ENCODE data around the gene MCM3AP.
"Not testable (repeated sequence)": the region's sequence is repeated elsewhere in the genome, so short reads cannot be mapped to it uniquely, and the experiment has no call there.

MCM3AP gene

GRCh38 chr21:46243960-46244361 is 41.5 kb downstream of the MCM3AP start:
- no peak for DNase-seq (ENCODE audit: low read depth, low spot score)

DNA sequence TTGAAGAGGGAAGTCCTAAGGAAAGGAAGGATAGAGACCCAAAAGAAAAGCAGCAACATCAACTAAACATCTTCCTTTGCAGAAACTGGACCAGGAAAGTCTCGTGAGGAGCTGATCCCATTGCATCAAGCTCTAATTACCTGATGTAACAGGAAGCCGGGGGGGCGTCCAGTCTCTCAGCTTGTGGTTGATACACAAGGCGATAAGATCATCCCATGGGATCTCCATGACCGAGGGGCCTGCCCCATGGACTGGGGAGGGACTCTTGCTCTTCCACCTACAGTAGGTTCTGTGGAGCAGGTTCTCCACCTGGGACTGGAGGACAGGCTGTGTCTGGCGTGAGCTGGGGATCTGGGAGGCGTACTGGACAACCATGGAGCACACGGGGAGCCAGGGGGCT is 42.1 kb downstream of the MCM3AP start:
- no peak for DNase-seq (ENCODE audit: low read depth, low spot score)

DNA sequence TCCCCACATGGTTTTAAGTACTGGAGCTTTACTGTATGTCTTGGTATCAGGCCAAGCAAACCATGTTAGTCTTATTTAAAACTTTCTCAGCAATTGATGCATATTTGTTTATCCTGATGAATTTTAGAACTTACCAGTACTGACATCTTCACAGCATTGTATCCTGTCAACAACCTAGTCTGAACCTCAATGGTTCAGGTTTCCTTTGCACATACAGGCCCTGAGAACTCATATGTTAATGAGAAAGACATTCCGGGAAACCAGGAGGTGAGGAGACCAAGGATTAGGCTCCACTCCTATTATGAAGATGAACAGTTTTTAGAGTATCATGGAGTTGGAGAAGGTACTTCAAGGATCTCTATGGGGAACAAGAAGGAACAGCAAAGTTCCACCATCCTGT is 43.8 kb downstream of the MCM3AP start:
- DNase-seq (ENCODE audit: low read depth, low spot score), result not testable (repeated sequence)

- DNase-seq (ENCODE audit: low read depth, low spot score), result no peak
Observed at GRCh38 chr21:46239817-46240325, 45.5 kb downstream of the MCM3AP start.

DNA sequence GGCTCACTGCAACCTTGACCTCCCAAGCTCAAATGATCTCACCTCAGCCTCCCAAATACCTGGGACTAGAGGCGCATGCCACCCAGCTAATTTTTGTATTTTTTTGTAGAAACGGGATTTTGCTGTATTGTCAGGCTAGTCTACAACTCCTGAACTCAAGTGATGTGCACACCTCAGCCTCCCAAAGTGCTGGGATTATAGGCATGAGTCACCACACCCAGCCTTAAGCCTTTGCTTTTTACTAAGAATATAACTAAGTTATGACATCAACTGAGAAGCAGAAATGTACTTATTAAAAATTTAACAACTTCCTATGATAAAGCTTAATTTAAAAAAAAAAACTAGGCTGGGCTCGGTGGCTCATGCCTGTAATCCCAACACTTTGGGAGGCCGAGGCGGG is 47.9 kb downstream of the MCM3AP start:
- DNase-seq (ENCODE audit: low read depth, low spot score), result no peak

DNA sequence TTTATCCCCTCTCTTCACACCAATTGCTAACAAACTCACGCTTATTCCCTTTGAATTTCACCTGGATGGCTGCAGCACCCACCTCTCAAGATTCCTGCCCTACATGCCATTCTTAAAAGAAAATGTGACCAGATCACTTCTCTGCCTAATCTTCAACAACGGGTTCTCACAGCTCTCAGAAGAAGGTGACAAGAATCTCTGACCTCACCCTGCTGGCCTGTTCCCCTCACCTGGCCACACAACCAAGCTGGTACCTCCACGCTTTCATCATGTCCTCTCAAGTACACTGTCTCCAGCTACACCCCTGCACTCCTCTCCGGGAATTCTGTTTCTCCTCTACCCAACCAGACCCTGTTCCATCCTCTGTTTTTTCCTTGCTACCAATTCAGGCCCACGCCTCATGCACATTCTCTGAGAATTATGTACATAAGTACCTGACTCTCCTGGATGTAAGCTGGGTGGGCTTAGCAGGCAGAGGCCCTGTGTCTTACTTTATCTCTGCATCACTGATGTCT is 50.9 kb downstream of the MCM3AP start:
- DNase-seq (ENCODE audit: low read depth, low spot score), result no peak

- no peak for DNase-seq (ENCODE audit: low read depth, low spot score)
Observed at GRCh38 chr21:46229923-46230260, 55.5 kb downstream of the MCM3AP start.

DNA sequence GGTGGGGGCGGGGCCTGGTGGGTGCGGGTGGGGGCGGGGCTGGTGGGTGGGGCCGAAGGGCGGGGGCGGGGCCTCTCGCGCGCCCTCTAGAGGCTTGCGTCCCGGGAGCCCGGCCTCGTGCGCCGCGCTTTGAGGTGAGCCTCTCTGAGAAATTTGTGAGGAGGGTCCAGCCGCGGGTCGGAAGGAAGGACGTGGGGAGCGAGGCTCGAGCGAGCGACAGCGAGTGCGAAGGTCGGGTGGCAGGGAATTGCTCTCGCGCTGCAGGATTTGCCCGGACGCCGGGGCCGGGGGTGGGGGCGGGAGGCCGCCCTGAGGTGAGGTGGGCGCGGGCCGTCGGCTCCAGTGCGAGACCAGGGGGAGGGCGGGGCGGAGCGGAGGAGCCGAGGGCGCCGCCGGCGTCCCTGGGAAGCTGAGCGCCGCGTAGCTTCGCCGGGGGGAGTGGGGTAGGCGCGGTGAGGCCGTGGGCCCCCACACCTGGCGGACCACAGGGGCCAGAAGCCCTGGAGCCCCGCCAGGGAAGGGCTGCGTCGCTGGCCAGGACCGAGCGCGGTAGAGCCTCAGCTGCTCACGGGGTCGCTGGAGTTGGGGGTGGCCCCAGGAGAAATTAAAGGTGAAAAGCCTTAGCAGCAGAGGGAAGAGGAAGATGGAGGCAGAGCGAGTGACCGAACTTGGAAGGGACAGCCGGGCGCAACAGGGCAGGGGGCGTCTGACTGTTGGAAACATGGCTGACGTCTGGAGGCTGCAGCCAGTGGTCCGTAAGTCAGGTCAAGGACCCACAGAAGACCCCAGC is 56.1 kb downstream of the MCM3AP start:
- DNase-seq (ENCODE audit: low read depth, low spot score), result no peak

GRCh38 chr21:46228345-46229051 is 56.9 kb downstream of the MCM3AP start, which contains the start of gene LSS:
TSS of gene LSS (minus strand) at chr21:46228774. CDS start at chr21:46228745, 29 bp downstream.
- peak; percentile 98 for DNase-seq (ENCODE audit: low read depth, low spot score)

GRCh38 chr21:46227811-46228344 is 57.5 kb downstream of the MCM3AP start:
- DNase-seq (ENCODE audit: low read depth, low spot score), result no peak

- DNase-seq (ENCODE audit: low read depth, low spot score), result no peak
Observed at GRCh38 chr21:46226920-46227599, 58.4 kb downstream of the MCM3AP start.

- DNase-seq (ENCODE audit: low read depth, low spot score), result no peak
Observed at GRCh38 chr21:46226146-46226545, 59.3 kb downstream of the MCM3AP start.

DNA sequence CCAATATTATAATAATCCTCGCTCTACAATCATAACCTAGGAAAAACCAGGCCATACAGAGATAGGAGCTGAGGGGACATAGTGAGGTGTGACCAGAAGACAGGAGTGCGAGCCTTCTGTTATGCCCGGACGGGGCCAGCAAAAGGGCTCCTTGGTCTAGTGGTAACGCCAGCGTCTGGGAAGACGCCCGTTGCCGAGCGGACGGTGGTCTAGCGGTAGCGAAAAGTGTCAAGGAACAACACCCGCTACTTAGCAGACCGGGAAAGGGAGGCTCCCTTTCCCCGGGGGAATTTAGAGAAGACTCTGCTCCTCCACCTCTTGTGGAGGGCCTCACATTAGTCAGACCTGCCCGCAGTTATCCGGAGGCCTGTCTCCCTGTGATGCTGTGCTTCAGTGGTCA is 61.8 kb downstream of the MCM3AP start:
- not testable (repeated sequence) for DNase-seq (ENCODE audit: low read depth, low spot score)

- no peak for DNase-seq (ENCODE audit: low read depth, low spot score)
Observed at GRCh38 chr21:46223217-46223616, 62.2 kb downstream of the MCM3AP start.

DNA sequence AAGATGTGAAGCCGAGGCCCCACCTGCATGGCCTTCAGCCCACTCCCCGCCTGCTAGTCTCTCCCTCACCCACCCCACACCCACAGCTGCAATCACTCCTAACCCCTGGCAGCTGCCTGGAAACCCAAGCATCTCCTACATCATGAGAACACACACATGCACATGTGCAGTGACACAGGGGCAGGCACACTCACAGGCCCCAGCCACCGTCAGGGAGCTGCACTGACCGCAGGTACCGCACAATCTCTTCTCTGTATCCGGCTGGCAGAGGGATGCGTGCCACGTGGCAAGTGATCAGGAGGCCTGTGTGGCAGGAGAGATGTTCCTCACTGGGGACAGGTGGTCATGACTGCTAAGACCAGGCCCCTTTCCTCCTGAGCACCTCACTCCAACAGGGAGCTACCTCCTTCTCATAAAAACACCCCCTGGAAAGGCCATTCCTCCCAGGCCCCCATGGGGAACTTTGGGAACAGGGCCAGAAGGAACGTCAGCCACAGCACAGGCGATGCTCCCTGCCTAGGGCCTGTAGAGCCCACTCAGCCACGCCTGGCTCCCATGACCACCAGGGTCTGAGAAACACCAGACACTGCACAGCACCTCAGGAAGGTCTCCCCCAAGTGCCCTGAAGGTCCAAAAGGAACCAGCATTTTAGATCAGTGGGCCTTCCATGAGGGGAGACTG is 62.8 kb downstream of the MCM3AP start:
- no peak for DNase-seq (ENCODE audit: low read depth, low spot score)

GRCh38 chr21:46221664-46222435 is 63.6 kb downstream of the MCM3AP start:
- no peak for DNase-seq (ENCODE audit: low read depth, low spot score)

DNA sequence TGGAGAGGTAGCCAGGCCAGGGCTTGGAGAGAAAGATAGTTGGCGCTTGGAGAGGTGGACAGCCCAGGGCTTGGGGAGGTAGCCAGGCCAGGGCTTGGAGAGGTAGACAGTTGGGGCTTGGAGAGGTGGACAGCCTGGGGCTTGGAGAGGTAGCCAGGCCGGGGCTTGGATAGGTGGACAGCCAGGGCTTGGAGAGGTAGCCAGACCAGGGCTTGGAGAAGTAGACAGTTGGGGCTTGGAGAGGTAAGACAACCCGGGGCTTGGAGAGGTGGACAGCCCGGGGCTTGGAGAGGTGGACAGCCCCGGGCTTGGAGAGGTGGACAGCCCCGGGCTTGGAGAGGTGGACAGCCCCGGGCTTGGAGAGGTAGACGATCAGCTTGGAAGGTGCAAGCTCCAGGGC is 64.6 kb downstream of the MCM3AP start:
- no peak for DNase-seq (ENCODE audit: low read depth, low spot score)

- no peak for DNase-seq (ENCODE audit: low read depth, low spot score)
Observed at GRCh38 chr21:46220275-46220810, 65.1 kb downstream of the MCM3AP start.

DNA sequence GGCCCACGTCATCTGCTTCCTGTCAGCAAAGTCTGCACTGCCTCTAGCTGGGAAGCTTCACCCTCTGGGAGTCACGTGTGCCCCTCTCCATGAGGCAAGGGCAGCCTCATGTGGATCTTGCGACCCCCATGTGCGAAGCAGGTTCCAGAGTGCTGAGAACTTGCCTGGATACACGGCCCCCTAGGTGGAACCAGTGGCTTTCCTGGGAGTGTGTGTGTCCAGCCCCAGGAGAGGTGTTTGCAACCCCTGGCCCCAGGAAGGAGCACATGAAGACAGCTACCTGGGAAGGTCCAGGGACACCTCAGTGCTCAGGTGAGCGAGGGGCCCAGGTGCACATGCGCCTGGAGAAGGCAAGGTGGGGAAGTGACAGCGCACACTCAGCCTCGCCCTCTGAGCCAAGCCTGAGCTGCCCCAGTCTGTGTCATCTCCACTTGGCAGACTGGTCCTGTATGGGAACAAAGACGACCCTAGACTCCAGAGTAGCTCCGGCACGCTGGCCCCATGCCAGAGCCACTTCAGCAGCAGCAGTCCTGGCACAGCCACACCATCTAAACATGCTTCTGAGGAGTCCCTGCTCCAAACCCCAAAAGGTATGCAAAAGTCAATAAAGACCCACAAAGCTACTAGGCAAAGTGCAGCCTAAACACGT is 65.7 kb downstream of the MCM3AP start:
- DNase-seq (ENCODE audit: low read depth, low spot score), result no peak
